Hindlimb muscle (tissue), 1 donor: ENCODE measurements around the gene GPR160. TPM values are rescaled to one million over a fixed set of nuclear protein-coding genes. Genes with fewer than 3 reads are reported as not detected.

Source experiments
- DNase-seq: peaks from one replicate; pipeline ENCODE4 v3.0.0-alpha.2; 2013
- polyA plus RNA-seq: library from polyadenylated mRNA; unstranded; fragments of 120-200 nt; gene quantifications from one replicate; pipeline ENCODE4 v1.2.1, GENCODE V29; 2013; ENCODE audit not compliant: insufficient read length

GPR160 gene
- polyA plus RNA-seq, 1 donor, result 1.8 TPM

GRCh38 chr3:170064108-170064507 is 26.3 kb downstream of the GPR160 start:
- DNase-seq, result no peak

GRCh38 chr3:170075441-170076091 is 37.8 kb downstream of the GPR160 start:
- no peak for DNase-seq

- DNase-seq, result no peak
These were observed 39.0 kb downstream of the GPR160 start for GRCh38 chr3:170076715-170077238.

- no peak for DNase-seq
These were observed 39.6 kb downstream of the GPR160 start for GRCh38 chr3:170077361-170077760.

GRCh38 chr3:170078620-170079281 is 41.0 kb downstream of the GPR160 start:
- DNase-seq, result no peak

GRCh38 chr3:170079536-170080165 is 41.9 kb downstream of the GPR160 start:
- no peak for DNase-seq

GRCh38 chr3:170080605-170081004 is 42.8 kb downstream of the GPR160 start:
- DNase-seq, result no peak

- peak; percentile 4 for DNase-seq
These were observed 43.4 kb downstream of the GPR160 start for GRCh38 chr3:170081079-170081741.

GRCh38 chr3:170083343-170083742 is 45.5 kb downstream of the GPR160 start:
- DNase-seq, result no peak

GRCh38 chr3:170085396-170085795 is 47.6 kb downstream of the GPR160 start:
- no peak for DNase-seq

- no peak for DNase-seq
These were observed 52.2 kb downstream of the GPR160 start for GRCh38 chr3:170089862-170090600.

GRCh38 chr3:170090601-170090981 is 52.8 kb downstream of the GPR160 start:
- no peak for DNase-seq

GRCh38 chr3:170092907-170093306 is 55.1 kb downstream of the GPR160 start:
- no peak for DNase-seq

- DNase-seq, result no peak
These were observed 58.0 kb downstream of the GPR160 start for GRCh38 chr3:170095771-170096170.

- no peak for DNase-seq
These were observed 58.5 kb downstream of the GPR160 start for GRCh38 chr3:170096342-170096741.

GRCh38 chr3:170098753-170099152 is 61.0 kb downstream of the GPR160 start:
- no peak for DNase-seq

- DNase-seq, result no peak
These were observed 63.1 kb downstream of the GPR160 start for GRCh38 chr3:170100944-170101343.

GRCh38 chr3:170102431-170102830 is 64.6 kb downstream of the GPR160 start:
- DNase-seq, result no peak

GRCh38 chr3:170107941-170108340 is 70.1 kb downstream of the GPR160 start:
- no peak for DNase-seq

GRCh38 chr3:170108955-170109354 is 71.2 kb downstream of the GPR160 start:
- no peak for DNase-seq

GRCh38 chr3:170109579-170110293 is 71.9 kb downstream of the GPR160 start:
- no peak for DNase-seq
